Osteoblast (primary cell): Measurements from ENCODE around the gene BMP2K. TPM values are rescaled to one million over a fixed set of nuclear protein-coding genes. Genes with fewer than 3 reads are reported as not detected.

ENCODE experiments used
- DNase-seq: peaks from one replicate; pipeline ENCODE4 v3.0.0; 2011; ENCODE audit warnings: low spot score, mixed read lengths; ENCODE audit not compliant: insufficient read length; ENCODE audit errors: missing footprints
- H2AFZ ChIP-seq: 2 replicates; pipeline ENCODE4 v1.6.0; 2011; ENCODE audit warnings: mild to moderate bottlenecking, low read length
- H3K27ac ChIP-seq: 2 replicates; pipeline ENCODE4 v1.5.1; 2011; ENCODE audit warnings: mild to moderate bottlenecking, low read depth, low read length, moderate library complexity
- H3K27me3 ChIP-seq: 2 replicates; pipeline ENCODE4 v1.6.0; 2012; ENCODE audit warnings: mild to moderate bottlenecking, control low read depth, inconsistent platforms, low read length, moderate library complexity; ENCODE audit not compliant: insufficient read depth
- H3K36me3 ChIP-seq: 2 replicates; pipeline ENCODE4 v1.5.1; 2011; ENCODE audit warnings: mild to moderate bottlenecking, low read length, control low read depth, moderate library complexity; ENCODE audit not compliant: insufficient read depth
- H3K4me1 ChIP-seq: 2 replicates; pipeline ENCODE4 v1.5.1; 2011; ENCODE audit warnings: mild to moderate bottlenecking, low read length, control low read depth, moderate library complexity; ENCODE audit not compliant: insufficient read depth
- H3K4me2 ChIP-seq: 2 replicates; pipeline ENCODE4 v1.6.0; 2011; ENCODE audit warnings: mild to moderate bottlenecking, low read length; ENCODE audit not compliant: insufficient read depth
- H3K4me3 ChIP-seq: fragments of 200-600 bp; sonication (generic); 3 replicates; pipeline ENCODE4 v1.5.1; 2012; ENCODE audit warnings: mild to moderate bottlenecking, low read length, inconsistent platforms; ENCODE audit not compliant: insufficient read depth
- H3K79me2 ChIP-seq: 2 replicates; pipeline ENCODE4 v1.6.0; 2012; ENCODE audit warnings: mild to moderate bottlenecking, low read length, control low read depth, inconsistent platforms; ENCODE audit not compliant: insufficient read depth
- H3K9me3 ChIP-seq: 2 replicates; pipeline ENCODE4 v1.5.1; 2011; ENCODE audit warnings: low read depth, low read length, control low read depth
- H4K20me1 ChIP-seq: 2 replicates; pipeline ENCODE4 v1.6.0; 2012; ENCODE audit warnings: mild to moderate bottlenecking, low read length, control low read depth; ENCODE audit not compliant: insufficient read depth
- total RNA-seq: library from RNA; depleted of rRNA; stranded (reverse); fragments of >200 nt; gene quantifications from 2 replicates; pipeline ENCODE4 v1.2.3, GENCODE V29; 2012
- TF ChIP-seq, protein P1 (sequence below): IDR thresholded peaks from 2 replicates; pipeline ENCODE4 v1.5.1; 2011; ENCODE audit warnings: mild to moderate bottlenecking, low read depth, low read length, moderate library complexity; ENCODE audit errors: extremely low read depth

The BMP2K gene
- total RNA-seq, 1 donor = 61.2 TPM

DNA sequence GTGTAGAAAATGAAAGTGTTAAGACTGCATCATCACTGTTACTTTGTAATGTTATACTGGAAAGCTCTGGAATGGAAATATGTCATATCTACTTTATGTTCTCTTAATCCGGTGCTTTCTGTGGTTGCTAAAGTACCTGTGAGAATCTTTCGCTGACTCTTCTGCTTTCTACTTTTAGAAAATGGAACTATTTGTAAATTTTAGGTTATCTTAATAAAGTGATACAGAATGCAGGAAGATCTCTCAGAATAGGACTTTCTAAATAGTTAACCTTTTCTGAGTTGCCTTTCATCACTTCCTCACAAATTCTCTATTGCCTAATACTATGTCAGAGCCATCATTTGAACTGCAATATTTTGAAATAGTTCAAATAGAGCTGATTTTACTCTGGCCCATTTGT lies 69.3 kb downstream of the BMP2K start:
- no peak for DNase-seq
- no peak overlapping the region for H2AFZ ChIP-seq
- no peaks in the 10 kb centered on the region for H3K4me1 ChIP-seq
- no peaks in the 10 kb centered on the region for H3K36me3 ChIP-seq
- TF ChIP-seq, protein P1, sequence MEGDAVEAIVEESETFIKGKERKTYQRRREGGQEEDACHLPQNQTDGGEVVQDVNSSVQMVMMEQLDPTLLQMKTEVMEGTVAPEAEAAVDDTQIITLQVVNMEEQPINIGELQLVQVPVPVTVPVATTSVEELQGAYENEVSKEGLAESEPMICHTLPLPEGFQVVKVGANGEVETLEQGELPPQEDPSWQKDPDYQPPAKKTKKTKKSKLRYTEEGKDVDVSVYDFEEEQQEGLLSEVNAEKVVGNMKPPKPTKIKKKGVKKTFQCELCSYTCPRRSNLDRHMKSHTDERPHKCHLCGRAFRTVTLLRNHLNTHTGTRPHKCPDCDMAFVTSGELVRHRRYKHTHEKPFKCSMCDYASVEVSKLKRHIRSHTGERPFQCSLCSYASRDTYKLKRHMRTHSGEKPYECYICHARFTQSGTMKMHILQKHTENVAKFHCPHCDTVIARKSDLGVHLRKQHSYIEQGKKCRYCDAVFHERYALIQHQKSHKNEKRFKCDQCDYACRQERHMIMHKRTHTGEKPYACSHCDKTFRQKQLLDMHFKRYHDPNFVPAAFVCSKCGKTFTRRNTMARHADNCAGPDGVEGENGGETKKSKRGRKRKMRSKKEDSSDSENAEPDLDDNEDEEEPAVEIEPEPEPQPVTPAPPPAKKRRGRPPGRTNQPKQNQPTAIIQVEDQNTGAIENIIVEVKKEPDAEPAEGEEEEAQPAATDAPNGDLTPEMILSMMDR = no peak
- no peaks in the 10 kb centered on the region for H3K9me3 ChIP-seq
- H3K4me3 ChIP-seq = no peak overlapping the region
- no peaks in the 10 kb centered on the region for H3K27me3 ChIP-seq
- no peak overlapping the region for H3K4me2 ChIP-seq
- peak overlapping the region; percentile 7 for H3K27ac ChIP-seq
- no peaks in the 10 kb centered on the region for H4K20me1 ChIP-seq
- peaks cover 5% of the 10 kb centered on the region for H3K79me2 ChIP-seq

DNA sequence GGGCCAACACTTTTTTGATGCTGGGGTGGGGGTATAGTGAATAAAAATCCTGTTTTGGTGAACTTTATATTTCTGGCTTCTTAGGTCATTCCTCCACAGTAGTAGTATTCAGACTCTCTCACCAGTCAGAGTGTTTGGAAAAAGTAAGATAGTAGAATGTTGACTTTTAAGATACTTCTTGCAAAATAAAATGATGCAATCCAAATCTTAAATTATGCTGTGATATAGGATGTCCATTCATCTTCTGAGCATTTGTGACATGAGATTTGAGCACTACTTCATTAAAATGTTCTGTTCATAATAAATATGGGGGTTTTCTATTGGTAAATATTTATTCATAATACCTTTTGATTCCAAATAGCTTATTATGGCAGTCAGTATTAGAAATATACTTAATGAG lies 70.1 kb downstream of the BMP2K start:
- no peaks in the 10 kb centered on the region for H3K27me3 ChIP-seq
- no peak overlapping the region for H3K4me2 ChIP-seq
- no peak overlapping the region for H3K27ac ChIP-seq
- H2AFZ ChIP-seq = no peak overlapping the region
- H3K4me1 ChIP-seq = no peaks in the 10 kb centered on the region
- H4K20me1 ChIP-seq = no peaks in the 10 kb centered on the region
- DNase-seq = no peak
- H3K36me3 ChIP-seq = no peaks in the 10 kb centered on the region
- TF ChIP-seq, protein P1 = no peak
- H3K79me2 ChIP-seq = peaks cover 5% of the 10 kb centered on the region
- H3K9me3 ChIP-seq = no peaks in the 10 kb centered on the region
- H3K4me3 ChIP-seq = no peak overlapping the region

DNA sequence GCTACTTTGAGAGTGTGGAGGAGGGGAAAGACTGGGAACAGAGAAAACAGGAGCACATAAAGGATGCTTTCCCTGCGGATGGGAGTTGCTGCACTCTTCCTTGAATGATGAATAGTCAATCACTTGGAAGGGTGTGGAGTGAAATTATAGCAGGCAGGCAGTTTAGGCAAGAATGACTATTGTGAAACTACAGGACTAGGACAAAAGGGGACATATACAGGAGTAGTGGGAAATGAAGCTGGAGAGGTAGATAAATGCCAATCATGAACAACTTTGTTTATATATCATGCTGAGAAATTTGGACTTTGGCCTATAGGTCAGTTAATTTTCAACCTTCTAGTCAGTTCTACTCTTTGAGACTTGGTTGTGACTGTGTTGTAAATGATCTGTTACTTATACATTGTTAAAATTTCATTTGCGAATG lies 86.2 kb downstream of the BMP2K start:
- no peak overlapping the region for H3K27ac ChIP-seq
- no peaks in the 10 kb centered on the region for H3K9me3 ChIP-seq
- no peaks in the 10 kb centered on the region for H3K27me3 ChIP-seq
- H3K4me1 ChIP-seq = peaks cover 3% of the 10 kb centered on the region
- H2AFZ ChIP-seq = no peak overlapping the region
- H3K4me2 ChIP-seq = no peak overlapping the region
- no peak for DNase-seq
- H4K20me1 ChIP-seq = no peaks in the 10 kb centered on the region
- TF ChIP-seq, protein P1 = no peak
- peaks cover 12% of the 10 kb centered on the region for H3K36me3 ChIP-seq
- H3K4me3 ChIP-seq = no peak overlapping the region
- no peaks in the 10 kb centered on the region for H3K79me2 ChIP-seq

DNA sequence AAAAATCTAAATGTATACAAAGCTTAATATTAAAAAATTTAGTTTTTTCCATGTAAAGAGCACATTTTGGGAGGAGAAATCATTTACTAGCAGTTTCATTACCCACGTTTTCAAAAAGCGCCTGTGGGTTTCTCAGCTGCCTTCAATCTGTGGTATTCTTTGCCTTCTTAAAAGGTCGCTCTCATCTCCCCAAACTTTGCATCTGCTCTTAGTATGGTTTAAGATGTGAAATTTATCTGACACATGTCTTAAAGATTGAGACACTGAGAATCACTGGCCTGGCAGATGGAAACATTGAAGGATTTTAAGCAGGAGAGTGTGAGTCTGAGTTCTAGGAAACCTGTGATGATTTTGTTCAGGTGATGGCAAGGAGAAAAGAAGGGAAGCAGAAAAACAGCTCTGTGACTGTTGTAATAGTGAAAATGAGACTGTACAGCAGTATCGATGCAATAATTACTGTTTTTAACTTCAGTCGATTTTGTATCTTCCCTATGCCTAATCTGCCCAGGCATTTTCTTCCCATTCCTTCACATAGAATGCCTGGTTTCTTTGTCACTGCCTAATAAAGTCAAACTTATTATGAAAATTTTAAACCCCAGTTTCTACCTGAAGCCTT lies 87.2 kb downstream of the BMP2K start:
- Histone ChIP-seq H3K36me3 (peaks cover 15% of the 10 kb centered on the region), H3K4me2 (no peak overlapping the region), H3K4me1 (no peaks in the 10 kb centered on the region), H3K27me3 (no peaks in the 10 kb centered on the region), H3K4me3 (no peak overlapping the region), H4K20me1 (no peaks in the 10 kb centered on the region), H3K79me2 (no peaks in the 10 kb centered on the region), H3K9me3 (no peaks in the 10 kb centered on the region), H2AFZ (no peak overlapping the region), H3K27ac (peak overlapping the region; percentile 11)
- TF ChIP-seq, protein P1 = no peak
- no peak for DNase-seq
